Iris pigment epithelial cell (primary cell): Measurements from ENCODE around the gene CLCN1.

ENCODE experiments used
- DNase-seq: peaks from one replicate; pipeline ENCODE4 v3.0.0-alpha.2; 2011; ENCODE audit warnings: low read depth

CLCN1 gene

GRCh38 chr7:143295870-143296269 is 20.0 kb upstream of the CLCN1 start:
- peak; percentile 78 for DNase-seq

GRCh38 chr7:143296686-143297085 is 19.2 kb upstream of the CLCN1 start:
- DNase-seq: no peak

- DNase-seq: peak; percentile 34
Measured at GRCh38 chr7:143299346-143299745, 16.6 kb upstream of the CLCN1 start.

- no peak for DNase-seq
Measured at GRCh38 chr7:143299840-143300239, 16.1 kb upstream of the CLCN1 start.

GRCh38 chr7:143300959-143301935 is 14.7 kb upstream of the CLCN1 start:
- DNase-seq: peak; percentile 83

GRCh38 chr7:143303733-143304132 is 12.2 kb upstream of the CLCN1 start:
- DNase-seq: no peak

- DNase-seq: no peak
Measured at GRCh38 chr7:143304938-143305337, 11.0 kb upstream of the CLCN1 start.

GRCh38 chr7:143305423-143306070 is 10.4 kb upstream of the CLCN1 start:
- peak; percentile 56 for DNase-seq

GRCh38 chr7:143308632-143309031 is 7.3 kb upstream of the CLCN1 start:
- DNase-seq: no peak

- no peak for DNase-seq
Measured at GRCh38 chr7:143314127-143314526, 1.8 kb upstream of the CLCN1 start.

- no peak for DNase-seq
Measured at GRCh38 chr7:143316492-143316891, 581 bp downstream of the CLCN1 start.

GRCh38 chr7:143318661-143319060 is 2.8 kb downstream of the CLCN1 start:
- peak; percentile 80 for DNase-seq

- DNase-seq: no peak
Measured at GRCh38 chr7:143320620-143321019, 4.7 kb downstream of the CLCN1 start.

- no peak for DNase-seq
Measured at GRCh38 chr7:143321242-143321641, 5.3 kb downstream of the CLCN1 start.

- DNase-seq: no peak
Measured at GRCh38 chr7:143321734-143322133, 5.8 kb downstream of the CLCN1 start.

GRCh38 chr7:143322760-143323633 is 7.1 kb downstream of the CLCN1 start:
- DNase-seq: no peak

- no peak for DNase-seq
Measured at GRCh38 chr7:143323653-143324052, 7.7 kb downstream of the CLCN1 start.

- DNase-seq: peak; percentile 31
Measured at GRCh38 chr7:143325240-143325639, 9.3 kb downstream of the CLCN1 start.

- DNase-seq: no peak
Measured at GRCh38 chr7:143327903-143328302, 12.0 kb downstream of the CLCN1 start.

- DNase-seq: no peak
Measured at GRCh38 chr7:143329471-143330170, 13.7 kb downstream of the CLCN1 start.

GRCh38 chr7:143331179-143331801 is 15.4 kb downstream of the CLCN1 start:
- peak; percentile 95 for DNase-seq
